Lung (tissue), 12 donors: Measurements from ENCODE around the gene STK11IP. TPM values are rescaled to one million over a fixed set of nuclear protein-coding genes. Genes with fewer than 3 reads are reported as not detected.
A peak's percentile ranks its signal among the peaks of the same experiment; 100 is the strongest.

ENCODE experiments used
- ATAC-seq: fragments of 200-7000 bp; cut with Tn5 transposase; one replicate; pipeline ENCODE4 v1.9.1; 2020; ENCODE audit warnings: moderate number of reproducible peaks; ENCODE audit not compliant: insufficient read depth, low FRiP score
- DNase-seq, 3 donors: peaks; one replicate each; pipeline ENCODE4 v3.0.0-alpha.2; 2013 to 2017
- H3K27ac ChIP-seq, 2 donors: one replicate each; pipeline ENCODE4 v1.5.1; 2013; ENCODE audit warnings: mild to moderate bottlenecking in 2 of 2, moderate library complexity in 2 of 2, control low read depth in 1 of 2, inconsistent platforms in 1 of 2, low read depth in 1 of 2, low read length in 1 of 2
- H3K27me3 ChIP-seq, 3 donors: one replicate each; pipeline ENCODE4 v1.5.1; 2013; ENCODE audit warnings: low read length in 2 of 3; ENCODE audit not compliant: control insufficient read depth in 3 of 3, insufficient read depth in 3 of 3
- H3K36me3 ChIP-seq, 4 donors: one replicate each; pipeline ENCODE4 v1.5.1; 2013; ENCODE audit warnings: low read length in 4 of 4, mild to moderate bottlenecking in 1 of 4, moderate library complexity in 1 of 4; ENCODE audit not compliant: control insufficient read depth in 4 of 4, insufficient read depth in 4 of 4
- H3K4me1 ChIP-seq, 5 donors: one replicate each; pipeline ENCODE4 v1.5.1; 2013; ENCODE audit warnings: low read length in 5 of 5, mild to moderate bottlenecking in 2 of 5, moderate library complexity in 1 of 5; ENCODE audit not compliant: control insufficient read depth in 5 of 5, insufficient read depth in 5 of 5
- H3K4me3 ChIP-seq: one replicate; pipeline ENCODE4 v1.5.1; 2013; ENCODE audit warnings: mild to moderate bottlenecking, control low read depth, moderate library complexity
- H3K9ac ChIP-seq, 2 donors: one replicate each; pipeline ENCODE4 v1.5.1; 2013; ENCODE audit warnings: low read length in 2 of 2, control low read depth in 1 of 2; ENCODE audit not compliant: insufficient read depth in 1 of 2
- H3K9me3 ChIP-seq, 4 donors: one replicate each; pipeline ENCODE4 v1.5.1; 2013; ENCODE audit warnings: low read length in 3 of 4, mild to moderate bottlenecking in 1 of 4, moderate library complexity in 1 of 4; ENCODE audit not compliant: control insufficient read depth in 4 of 4, insufficient read depth in 3 of 4
- CTCF ChIP-seq: IDR thresholded peaks from 2 replicates; pipeline ENCODE4 v1.5.1; 2012; ENCODE audit warnings: mild to moderate bottlenecking; ENCODE audit errors: control extremely low read depth, extremely low read depth
- WGBS, 2 donors: extraction: QIAGEN DNeasy Blood & Tissue Kit; methylation state at CpG; one replicate each; pipeline ENCODE4 v1.1.7; 2013; 5-methylcytosine and 5-hydroxymethylcytosine counted together
- polyA plus RNA-seq, 2 donors: library from polyadenylated mRNA; stranded (reverse); fragments of 200-250 nt; gene quantifications; one replicate each; pipeline ENCODE4 v1.2.1, GENCODE V29; 2013
- total RNA-seq, 2 donors: library from RNA; depleted of rRNA in 1 of 2; stranded (reverse); fragments of >200 nt in 1 of 2; gene quantifications; one replicate each; pipeline ENCODE4 v1.2.1, GENCODE V29; 2014 to 2021
- donor health status: control.
- donor health status: control.
- donor health status: Bipolar disorder and iron deficiency.
- donor health status: healthy.
- donor health status: DM: yes; HTN: yes; CAD: no.

STK11IP gene
- total and polyA plus RNA-seq, 4 donors = 21.5 to 46.0 (median 23.1) TPM

- no peak for DNase-seq
Measured at GRCh38 chr2:219615036-219615435, 17.4 kb downstream of the STK11IP start.

GRCh38 chr2:219615894-219616293 lies 18.2 kb downstream of the STK11IP start:
- no peak for TF ChIP-seq CTCF
- H3K27me3 ChIP-seq = no peaks in the 10 kb centered on the region
- no peak overlapping the region for H3K4me3 ChIP-seq
- ATAC-seq (no peak), DNase-seq (no peak)
- H3K9ac ChIP-seq = no peak overlapping the region
- peak overlapping the region in 1 of 2 donors; percentile 64 for H3K27ac ChIP-seq
- 89% methylated on average over 12 of the region's 12 CpGs for WGBS, 2 donors
- no peaks in the 10 kb centered on the region for H3K9me3 ChIP-seq
- H3K36me3 ChIP-seq = peaks cover 0 to 44% (median 23%) of the 10 kb centered on the region in 4 donors
- H3K4me1 ChIP-seq = no peaks in the 10 kb centered on the region

More at GRCh38 chr2:219615036-219615435, 17.4 kb downstream of the STK11IP start:
- no peak overlapping the region for H3K4me3 ChIP-seq
- H3K36me3 ChIP-seq = peaks cover 0 to 48% (median 25%) of the 10 kb centered on the region in 4 donors
- no peak for ATAC-seq
- no peaks in the 10 kb centered on the region for H3K9me3 ChIP-seq
- no peak overlapping the region for H3K27ac ChIP-seq
- WGBS, 2 donors = 94 to 97% methylated on average over 11 of the region's 11 CpGs
- no peak overlapping the region for H3K9ac ChIP-seq
- no peaks in the 10 kb centered on the region for H3K27me3 ChIP-seq
- no peaks in the 10 kb centered on the region for H3K4me1 ChIP-seq
- no peak for TF ChIP-seq CTCF

- Histone ChIP-seq H3K9me3 (no peaks in the 10 kb centered on the region), H3K27ac (peak overlapping the region in 1 of 2 donors; percentile 64), H3K36me3 (peaks cover 0 to 39% (median 19%) of the 10 kb centered on the region in 4 donors), H3K27me3 (no peaks in the 10 kb centered on the region), H3K4me1 (peaks cover 0 to under 1% (median 0%) of the 10 kb centered on the region in 5 donors), H3K9ac (no peak overlapping the region), H3K4me3 (no peak overlapping the region)
- WGBS, 2 donors = 90 to 93% methylated on average over 4 of the region's 4 CpGs
- TF ChIP-seq CTCF = no peak
- ATAC-seq = no peak
- DNase-seq = no peak
Measured at GRCh38 chr2:219616550-219616949, 18.9 kb downstream of the STK11IP start.

GRCh38 chr2:219618733-219619122 lies 21.1 kb downstream of the STK11IP start:
- H3K9ac ChIP-seq = no peak overlapping the region
- no peak for TF ChIP-seq CTCF
- H3K27me3 ChIP-seq = no peaks in the 10 kb centered on the region
- H3K4me3 ChIP-seq = no peak overlapping the region
- H3K36me3 ChIP-seq = peaks cover 0 to 28% (median 13%) of the 10 kb centered on the region in 4 donors
- ATAC-seq (no peak), DNase-seq (no peak)
- no peaks in the 10 kb centered on the region for H3K9me3 ChIP-seq
- 92 to 93% methylated on average over 3 of the region's 3 CpGs for WGBS, 2 donors
- peak overlapping the region in 1 of 2 donors; percentile 55 for H3K27ac ChIP-seq
- H3K4me1 ChIP-seq = peaks cover 0 to 5% (median 0%) of the 10 kb centered on the region in 5 donors
